ENCODE data around the gene GPR139. TPM values are rescaled to one million over a fixed set of nuclear protein-coding genes. Genes with fewer than 3 reads are reported as not detected.

GPR139 gene
- total RNA-seq, 6 experiments from 2014 or later = not detected

DNA sequence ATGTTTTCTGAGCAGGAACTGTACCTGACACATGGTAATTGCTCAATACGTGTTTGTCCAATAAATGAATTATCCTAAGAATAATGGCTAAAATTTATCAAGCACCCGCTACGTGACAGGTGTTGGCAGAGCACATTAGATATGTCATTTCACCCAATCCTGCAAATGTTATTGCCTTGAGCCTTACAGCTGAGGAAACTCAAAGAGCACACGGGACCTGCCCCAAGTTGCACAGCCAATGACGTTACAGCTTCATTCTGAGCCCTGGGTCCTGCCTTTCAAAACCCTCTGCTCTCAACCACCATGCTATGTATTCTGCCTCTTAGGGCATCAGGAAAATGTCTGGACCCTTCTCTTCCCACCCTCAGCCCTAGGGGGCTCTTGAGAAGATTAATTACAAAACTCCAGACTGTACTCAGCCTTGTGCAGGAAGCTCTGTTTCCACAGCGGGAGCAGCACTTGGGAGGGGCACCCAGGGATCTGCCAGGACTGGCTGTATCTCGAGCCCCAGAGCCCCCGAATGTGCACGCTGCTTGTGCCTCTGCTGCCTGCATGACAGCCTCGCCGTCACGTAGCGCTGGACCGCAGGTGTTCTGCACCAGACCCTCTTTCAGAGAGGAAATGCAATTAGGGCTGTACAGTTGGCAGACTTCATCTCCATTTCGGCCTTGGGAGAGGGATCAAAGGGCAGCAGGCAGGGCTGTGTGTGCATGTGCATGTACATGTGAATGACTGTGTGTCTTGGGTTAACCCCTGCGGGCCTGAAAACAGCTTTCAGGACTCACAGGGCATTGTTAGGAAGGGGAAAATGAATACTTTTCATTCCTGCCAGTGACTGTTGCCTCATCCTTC is 71.6 kb downstream of the GPR139 start:
- H3K27ac Mint-ChIP-seq = no peak overlapping the region
- no peak for DNase-seq
- H3K36me3 Mint-ChIP-seq (ENCODE audit: low read depth) = no peaks in the 10 kb centered on the region
- no peaks in the 10 kb centered on the region for H3K4me1 Mint-ChIP-seq (ENCODE audit: low read depth)
- H3K9me3 Mint-ChIP-seq = peaks cover 20% of the 10 kb centered on the region
- peaks cover 2% of the 10 kb centered on the region; the same call in 1 of the 2 replicates for H3K27me3 Mint-ChIP-seq (ENCODE audit: insufficient read depth)
- TF ChIP-seq, protein P1, sequence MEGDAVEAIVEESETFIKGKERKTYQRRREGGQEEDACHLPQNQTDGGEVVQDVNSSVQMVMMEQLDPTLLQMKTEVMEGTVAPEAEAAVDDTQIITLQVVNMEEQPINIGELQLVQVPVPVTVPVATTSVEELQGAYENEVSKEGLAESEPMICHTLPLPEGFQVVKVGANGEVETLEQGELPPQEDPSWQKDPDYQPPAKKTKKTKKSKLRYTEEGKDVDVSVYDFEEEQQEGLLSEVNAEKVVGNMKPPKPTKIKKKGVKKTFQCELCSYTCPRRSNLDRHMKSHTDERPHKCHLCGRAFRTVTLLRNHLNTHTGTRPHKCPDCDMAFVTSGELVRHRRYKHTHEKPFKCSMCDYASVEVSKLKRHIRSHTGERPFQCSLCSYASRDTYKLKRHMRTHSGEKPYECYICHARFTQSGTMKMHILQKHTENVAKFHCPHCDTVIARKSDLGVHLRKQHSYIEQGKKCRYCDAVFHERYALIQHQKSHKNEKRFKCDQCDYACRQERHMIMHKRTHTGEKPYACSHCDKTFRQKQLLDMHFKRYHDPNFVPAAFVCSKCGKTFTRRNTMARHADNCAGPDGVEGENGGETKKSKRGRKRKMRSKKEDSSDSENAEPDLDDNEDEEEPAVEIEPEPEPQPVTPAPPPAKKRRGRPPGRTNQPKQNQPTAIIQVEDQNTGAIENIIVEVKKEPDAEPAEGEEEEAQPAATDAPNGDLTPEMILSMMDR (IDR thresholded peaks at IDR 0.05) = no peak
- H3K4me3 Mint-ChIP-seq = no peak overlapping the region

DNA sequence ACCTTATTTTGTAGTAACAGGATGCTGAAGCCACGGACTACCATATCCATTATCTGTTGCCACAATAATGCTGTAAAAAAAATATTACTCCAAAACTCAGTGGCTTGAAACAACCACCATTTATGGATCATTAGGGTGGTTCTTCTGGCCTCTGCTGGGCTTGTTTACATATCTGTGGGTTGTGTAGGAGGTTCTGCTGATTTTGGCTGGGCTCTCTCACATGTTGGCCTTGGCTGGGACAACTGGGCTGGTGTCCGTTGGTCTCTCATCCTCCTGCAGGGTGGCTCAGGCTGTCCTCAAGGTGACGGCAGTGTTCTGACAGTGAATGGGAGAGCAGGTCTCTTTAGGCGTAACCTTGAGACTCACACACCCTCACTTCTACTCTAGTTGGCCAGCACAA is 76.0 kb downstream of the GPR139 start:
- H3K27ac Mint-ChIP-seq = no peak overlapping the region
- peaks cover 2% of the 10 kb centered on the region for H3K27me3 Mint-ChIP-seq (ENCODE audit: insufficient read depth)
- no peak overlapping the region for H3K4me3 Mint-ChIP-seq
- peaks cover 33% of the 10 kb centered on the region for H3K9me3 Mint-ChIP-seq
- H3K4me1 Mint-ChIP-seq (ENCODE audit: low read depth) = no peaks in the 10 kb centered on the region
- TF ChIP-seq, protein P1 (IDR thresholded peaks at IDR 0.05) = no peak
- no peak for DNase-seq
- peaks cover 6% of the 10 kb centered on the region; the same call in 1 of the 2 replicates for H3K36me3 Mint-ChIP-seq (ENCODE audit: low read depth)

DNA sequence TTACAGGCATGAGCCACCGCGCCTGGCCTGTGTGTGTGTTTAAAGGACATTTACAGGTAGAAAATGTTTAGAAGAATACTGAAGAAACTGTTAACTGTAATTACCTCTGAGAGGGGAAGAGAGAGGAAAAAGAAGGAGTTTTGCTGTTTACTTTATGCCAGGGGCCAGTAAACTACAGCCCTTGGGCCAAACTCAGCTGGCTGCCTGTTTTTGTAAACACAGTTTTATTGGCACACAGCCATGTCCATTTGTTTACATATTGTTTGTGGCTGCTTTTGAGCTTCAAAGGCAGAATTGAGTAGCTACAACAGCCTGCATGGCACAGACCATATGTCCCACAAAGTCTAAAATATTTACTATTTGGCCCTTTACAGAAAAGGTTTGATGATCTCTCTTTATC is 76.4 kb downstream of the GPR139 start:
- Mint-ChIP-seq H3K4me3 (no peak overlapping the region), H3K9me3 (peaks cover 36% of the 10 kb centered on the region), H3K4me1 (ENCODE audit: low read depth) (no peaks in the 10 kb centered on the region), H3K27ac (no peak overlapping the region), H3K27me3 (ENCODE audit: insufficient read depth) (peaks cover 2% of the 10 kb centered on the region), H3K36me3 (ENCODE audit: low read depth) (peaks cover 6% of the 10 kb centered on the region; the same call in 1 of the 2 replicates)
- TF ChIP-seq, protein P1 (IDR thresholded peaks at IDR 0.05) = no peak
- no peak for DNase-seq

DNA sequence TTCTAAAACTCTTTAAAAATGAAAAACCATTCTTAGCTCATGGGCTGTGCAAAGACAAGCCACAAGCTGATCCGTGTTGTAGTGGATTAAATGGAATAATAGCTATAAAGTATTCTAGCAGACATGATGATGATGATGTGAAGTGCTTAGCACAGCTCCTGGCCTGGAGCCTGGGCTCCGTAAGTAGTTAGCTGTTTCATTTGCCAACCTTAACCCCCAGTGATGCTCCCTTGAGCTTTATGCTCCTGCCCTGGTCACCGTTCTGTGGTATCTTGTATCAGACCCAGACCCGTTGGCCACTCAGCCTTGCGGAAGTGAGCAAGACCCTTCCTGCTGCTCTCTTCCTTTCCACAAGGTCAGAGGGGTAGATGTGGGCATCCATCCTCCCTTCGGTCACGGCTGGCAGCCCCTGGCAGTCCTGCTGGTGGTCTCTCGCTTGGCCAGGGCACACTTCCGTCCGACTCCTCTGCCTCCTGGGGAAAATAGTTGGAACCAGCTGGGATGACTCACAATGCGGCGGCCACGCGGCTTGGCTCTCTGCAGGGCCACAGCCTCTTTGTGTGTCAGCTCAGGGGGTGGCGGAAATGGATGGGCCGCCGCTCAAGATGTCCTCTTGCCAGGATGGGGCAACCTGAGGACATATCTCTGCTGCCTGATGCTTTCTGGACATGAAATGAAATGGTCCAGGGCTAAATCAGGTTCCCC is 79.1 kb downstream of the GPR139 start:
- H3K4me1 Mint-ChIP-seq (ENCODE audit: low read depth) = no peaks in the 10 kb centered on the region
- TF ChIP-seq, protein P1 (IDR thresholded peaks at IDR 0.05) = no peak
- peaks cover 53% of the 10 kb centered on the region for H3K9me3 Mint-ChIP-seq
- H3K36me3 Mint-ChIP-seq (ENCODE audit: low read depth) = peaks cover 6% of the 10 kb centered on the region; the same call in 1 of the 2 replicates
- DNase-seq = no peak
- H3K27ac Mint-ChIP-seq = no peak overlapping the region
- peaks cover 2% of the 10 kb centered on the region for H3K27me3 Mint-ChIP-seq (ENCODE audit: insufficient read depth)
- no peak overlapping the region for H3K4me3 Mint-ChIP-seq

DNA sequence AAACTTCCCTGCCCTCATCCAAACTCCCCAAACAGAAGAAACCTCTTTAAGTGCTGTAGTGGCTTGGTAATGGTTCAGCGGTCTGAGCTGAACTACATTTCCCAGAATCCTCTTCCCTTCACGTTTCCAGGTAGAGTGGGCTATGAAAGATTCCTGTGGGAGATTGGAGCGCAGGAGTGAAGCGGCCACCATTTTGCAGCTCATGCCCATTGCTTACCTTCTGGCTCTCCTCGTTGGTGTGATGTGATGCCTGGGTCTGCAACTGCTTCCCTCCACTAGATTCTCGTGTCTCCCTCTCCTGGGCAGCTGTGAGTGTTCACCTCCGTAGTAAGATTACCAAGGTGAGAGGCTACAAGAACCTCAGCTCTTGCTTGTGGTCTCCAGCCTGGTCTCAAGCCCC is 82.1 kb downstream of the GPR139 start:
- Mint-ChIP-seq H3K9me3 (peaks cover 52% of the 10 kb centered on the region), H3K4me1 (ENCODE audit: low read depth) (no peaks in the 10 kb centered on the region), H3K4me3 (no peak overlapping the region), H3K36me3 (ENCODE audit: low read depth) (peaks cover 10% of the 10 kb centered on the region; the same call in 1 of the 2 replicates), H3K27me3 (ENCODE audit: insufficient read depth) (no peaks in the 10 kb centered on the region; the same call in none of the 2 replicates), H3K27ac (no peak overlapping the region)
- DNase-seq = no peak
- TF ChIP-seq, protein P1 (IDR thresholded peaks at IDR 0.05) = no peak
